GM19099 (cell line): ENCODE results near the gene ARHGEF26.

Experiments used
- POLR2A ChIP-seq: IDR thresholded peaks from 3 replicates; pipeline ENCODE4 v1.6.1; 2011; ENCODE audit warnings: low read depth; ENCODE audit not compliant: insufficient read length; ENCODE audit errors: extremely low read depth

ARHGEF26 gene

GRCh38 chr3:154241496-154241895, 120.3 kb downstream of the ARHGEF26 start:
- no peak for TF ChIP-seq POLR2A

- no peak for TF ChIP-seq POLR2A
These were observed 121.6 kb downstream of the ARHGEF26 start for GRCh38 chr3:154242766-154243165.

- no peak for TF ChIP-seq POLR2A
These were observed 122.2 kb downstream of the ARHGEF26 start for GRCh38 chr3:154243353-154243752.

GRCh38 chr3:154244644-154245043, 123.5 kb downstream of the ARHGEF26 start:
- no peak for TF ChIP-seq POLR2A

GRCh38 chr3:154247806-154248415, 126.7 kb downstream of the ARHGEF26 start:
- no peak for TF ChIP-seq POLR2A

GRCh38 chr3:154250291-154250690, 129.1 kb downstream of the ARHGEF26 start:
- TF ChIP-seq POLR2A = no peak

GRCh38 chr3:154251610-154252009, 130.4 kb downstream of the ARHGEF26 start:
- TF ChIP-seq POLR2A = no peak

GRCh38 chr3:154252759-154253638, 131.8 kb downstream of the ARHGEF26 start:
- no peak for TF ChIP-seq POLR2A

- TF ChIP-seq POLR2A = no peak
These were observed 133.3 kb downstream of the ARHGEF26 start for GRCh38 chr3:154254527-154254926.

- no peak for TF ChIP-seq POLR2A
These were observed 152.2 kb downstream of the ARHGEF26 start for GRCh38 chr3:154273381-154273780.

GRCh38 chr3:154274348-154274747, 153.2 kb downstream of the ARHGEF26 start:
- TF ChIP-seq POLR2A = no peak

GRCh38 chr3:154275292-154275691, 154.1 kb downstream of the ARHGEF26 start:
- TF ChIP-seq POLR2A = no peak

- TF ChIP-seq POLR2A = no peak
These were observed 154.8 kb downstream of the ARHGEF26 start for GRCh38 chr3:154275965-154276364.

- no peak for TF ChIP-seq POLR2A
These were observed 159.0 kb downstream of the ARHGEF26 start for GRCh38 chr3:154280161-154280560.

- TF ChIP-seq POLR2A = no peak
These were observed 164.0 kb downstream of the ARHGEF26 start for GRCh38 chr3:154285221-154285620.

- no peak for TF ChIP-seq POLR2A
These were observed 169.0 kb downstream of the ARHGEF26 start for GRCh38 chr3:154290187-154290586.
